Mucosa of stomach (tissue), 1 donor: Measurements from ENCODE around the gene PRADC1.

Experiments
- H3K27me3 ChIP-seq: one replicate; pipeline ENCODE4 v1.7.0; 2013; ENCODE audit warnings: mild to moderate bottlenecking, low read length; ENCODE audit not compliant: control insufficient read depth, insufficient read depth
- H3K36me3 ChIP-seq: one replicate; pipeline ENCODE4 v1.7.0; 2013; ENCODE audit warnings: low read length; ENCODE audit not compliant: control insufficient read depth, insufficient read depth
- H3K4me1 ChIP-seq: one replicate; pipeline ENCODE4 v1.7.0; 2013; ENCODE audit warnings: mild to moderate bottlenecking, low read length; ENCODE audit not compliant: control insufficient read depth, insufficient read depth
- H3K4me3 ChIP-seq: one replicate; pipeline ENCODE4 v1.7.0; 2013; ENCODE audit warnings: low read length
- H3K9ac ChIP-seq: one replicate; pipeline ENCODE4 v1.7.0; 2013; ENCODE audit warnings: mild to moderate bottlenecking, low read length, moderate library complexity
- H3K9me3 ChIP-seq: one replicate; pipeline ENCODE4 v1.7.0; 2013; ENCODE audit warnings: mild to moderate bottlenecking, low read length, moderate library complexity; ENCODE audit not compliant: control insufficient read depth
- donor health status: Pancreatic carcinoma.

PRADC1 gene

DNA sequence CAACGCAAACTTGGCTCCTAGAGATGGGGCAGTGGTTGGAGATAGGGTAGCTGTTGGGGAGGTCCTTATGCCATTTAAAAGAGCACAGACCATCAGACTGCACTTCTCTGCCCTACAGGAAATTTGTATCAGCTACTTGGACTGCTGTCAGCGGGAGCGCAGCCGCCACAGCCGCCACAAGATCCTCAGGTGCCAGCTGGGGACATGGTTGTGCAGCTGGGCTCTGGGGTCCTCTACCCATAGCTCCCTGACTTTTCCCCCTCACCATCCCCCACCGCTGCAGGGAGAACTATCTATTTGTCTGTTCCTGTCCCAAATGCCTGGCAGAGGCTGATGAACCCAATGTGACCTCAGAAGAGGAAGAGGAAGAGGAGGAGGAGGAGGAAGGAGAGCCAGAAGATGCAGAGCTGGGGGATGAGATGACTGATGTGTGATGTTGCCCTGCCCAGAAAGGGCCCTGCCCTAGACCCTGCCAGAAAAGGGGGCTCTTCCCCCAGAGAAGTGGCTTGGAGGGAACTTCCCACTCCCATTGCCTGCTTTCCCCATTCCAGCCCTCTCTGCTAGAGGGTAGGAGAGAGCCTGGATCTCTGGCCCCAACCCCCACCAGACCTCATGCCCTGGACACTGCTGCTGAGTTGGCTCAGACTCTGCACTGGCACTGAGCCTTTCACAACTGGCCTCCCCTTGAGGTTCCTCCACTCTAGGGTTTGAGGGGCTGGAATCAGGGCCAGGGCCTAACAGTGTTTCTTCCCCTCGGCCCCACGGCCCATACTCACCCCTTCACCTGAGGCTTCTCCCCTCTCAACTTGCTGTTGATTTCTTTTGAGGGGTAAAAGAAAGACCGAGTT is 7.3 kb downstream of the PRADC1 start:
- Histone ChIP-seq H3K4me1 (no peaks in the 10 kb centered on the region), H3K9ac (no peak overlapping the region), H3K4me3 (no peak overlapping the region), H3K36me3 (peaks cover 15% of the 10 kb centered on the region), H3K9me3 (no peaks in the 10 kb centered on the region), H3K27me3 (no peaks in the 10 kb centered on the region)

DNA sequence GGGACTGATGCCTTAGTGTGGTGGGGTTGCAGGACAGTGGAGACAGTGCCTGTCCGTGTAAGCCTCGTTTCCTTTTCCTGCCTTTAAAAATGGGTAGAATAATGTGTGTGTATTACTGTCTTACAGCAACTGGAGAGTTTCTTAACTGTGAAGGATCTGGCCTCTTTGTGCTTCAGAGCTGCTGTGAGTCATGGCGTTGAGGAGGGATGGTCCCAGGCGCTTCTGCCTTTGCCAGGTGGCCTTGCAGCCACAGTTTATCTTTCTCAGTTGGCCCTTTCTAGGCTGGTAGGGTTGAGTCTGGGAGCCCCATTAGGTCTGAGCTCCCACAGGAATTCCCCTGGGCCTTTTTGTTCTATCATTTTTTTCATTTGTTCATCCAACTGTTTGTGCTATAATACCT is 9.2 kb downstream of the PRADC1 start:
- no peaks in the 10 kb centered on the region for H3K27me3 ChIP-seq

DNA sequence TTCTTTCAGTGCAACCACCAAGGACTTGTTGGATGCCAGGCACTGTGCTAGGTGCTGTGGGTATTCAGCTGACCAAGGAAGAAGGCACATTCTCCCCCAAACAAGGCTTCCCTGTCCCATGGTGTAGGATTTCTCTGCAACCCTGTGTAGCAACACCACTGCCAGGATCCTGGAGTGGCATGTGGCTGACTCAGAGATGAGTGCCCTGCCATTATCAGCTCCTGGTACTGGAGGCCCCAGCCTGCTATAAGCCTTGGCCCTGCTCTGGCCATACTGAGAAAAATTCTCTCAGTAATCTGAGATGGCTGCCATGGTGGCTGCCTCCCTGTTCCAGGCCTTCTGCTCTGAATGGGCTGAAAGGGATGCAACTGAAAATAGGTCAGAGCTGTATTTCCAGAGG is 14.7 kb downstream of the PRADC1 start:
- no peak overlapping the region for H3K4me3 ChIP-seq
- peaks cover 6% of the 10 kb centered on the region for H3K36me3 ChIP-seq
- no peak overlapping the region for H3K9ac ChIP-seq
- H3K9me3 ChIP-seq: no peaks in the 10 kb centered on the region
- H3K4me1 ChIP-seq: peaks cover 7% of the 10 kb centered on the region
- no peaks in the 10 kb centered on the region for H3K27me3 ChIP-seq

More for the DNA sequence above, 9.2 kb downstream of the PRADC1 start:
- no peak overlapping the region for H3K9ac ChIP-seq
- H3K9me3 ChIP-seq: no peaks in the 10 kb centered on the region
- H3K4me3 ChIP-seq: no peak overlapping the region
- peaks cover 15% of the 10 kb centered on the region for H3K36me3 ChIP-seq
- no peaks in the 10 kb centered on the region for H3K4me1 ChIP-seq

DNA sequence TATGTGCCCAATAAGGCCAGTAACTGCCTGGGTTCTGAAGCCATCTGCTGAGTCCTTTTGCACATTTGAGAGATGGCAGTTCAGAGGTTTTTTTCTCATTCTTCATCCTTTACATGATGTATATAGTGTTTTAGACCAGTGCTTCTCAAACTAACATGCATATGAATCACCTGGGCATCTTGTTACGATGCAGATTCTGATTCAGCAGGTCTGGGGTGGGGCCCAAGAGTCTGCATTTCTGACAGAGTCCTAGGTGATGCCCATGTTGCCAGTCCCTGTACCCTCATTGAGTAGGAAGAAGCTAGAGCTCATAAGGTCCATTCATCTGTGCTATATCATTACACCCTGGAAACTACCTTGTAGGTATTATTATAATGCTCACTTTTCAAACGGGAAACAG is 15.2 kb downstream of the PRADC1 start:
- Histone ChIP-seq H3K9me3 (no peaks in the 10 kb centered on the region), H3K36me3 (peaks cover 6% of the 10 kb centered on the region), H3K4me1 (peaks cover 8% of the 10 kb centered on the region), H3K9ac (no peak overlapping the region), H3K27me3 (no peaks in the 10 kb centered on the region), H3K4me3 (no peak overlapping the region)

DNA sequence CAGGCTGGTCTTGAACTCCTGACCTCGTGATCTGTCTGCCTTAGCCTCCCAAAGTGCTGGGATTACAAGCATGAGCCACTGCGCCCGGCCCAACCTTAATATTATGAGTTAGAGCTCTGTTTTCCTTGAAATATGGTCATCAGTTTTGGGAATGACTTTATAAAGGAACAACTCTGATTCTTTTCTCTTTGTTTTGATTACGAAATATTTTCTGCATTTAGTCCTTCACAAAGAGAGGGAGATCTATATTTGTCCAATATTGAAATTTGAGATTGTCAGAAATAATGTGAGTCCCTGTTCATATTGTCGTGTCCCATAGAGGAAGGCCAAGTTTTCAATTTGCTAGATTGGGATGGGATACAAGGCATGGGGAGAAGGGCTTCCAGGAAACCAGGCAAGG is 15.9 kb downstream of the PRADC1 start:
- no peaks in the 10 kb centered on the region for H3K9me3 ChIP-seq
- H3K4me1 ChIP-seq: peaks cover 8% of the 10 kb centered on the region
- H3K4me3 ChIP-seq: no peak overlapping the region
- no peaks in the 10 kb centered on the region for H3K27me3 ChIP-seq
- H3K36me3 ChIP-seq: peaks cover 4% of the 10 kb centered on the region
- H3K9ac ChIP-seq: no peak overlapping the region

DNA sequence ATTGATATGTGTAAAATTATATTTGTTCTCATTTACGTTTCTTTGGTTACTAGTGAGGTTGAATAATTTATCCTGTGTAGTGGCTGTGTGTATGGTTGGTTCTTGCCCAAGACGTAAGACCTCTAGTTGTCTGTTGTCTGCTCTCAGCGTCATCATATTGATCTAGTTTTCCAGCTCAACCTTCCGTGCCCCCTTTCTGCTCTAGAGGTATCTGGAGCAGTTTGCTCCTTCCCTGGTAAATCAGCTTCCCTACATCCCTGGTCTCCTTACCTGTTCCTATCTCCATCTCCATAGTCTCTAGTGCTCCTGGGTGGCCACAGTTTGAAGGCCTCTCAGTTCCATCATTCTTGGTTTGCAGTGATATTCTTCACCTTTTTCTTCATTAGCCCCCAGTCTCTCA is 17.8 kb downstream of the PRADC1 start:
- Histone ChIP-seq H3K9me3 (no peaks in the 10 kb centered on the region), H3K4me3 (no peak overlapping the region), H3K27me3 (no peaks in the 10 kb centered on the region), H3K4me1 (peaks cover 8% of the 10 kb centered on the region), H3K9ac (no peak overlapping the region), H3K36me3 (no peaks in the 10 kb centered on the region)

DNA sequence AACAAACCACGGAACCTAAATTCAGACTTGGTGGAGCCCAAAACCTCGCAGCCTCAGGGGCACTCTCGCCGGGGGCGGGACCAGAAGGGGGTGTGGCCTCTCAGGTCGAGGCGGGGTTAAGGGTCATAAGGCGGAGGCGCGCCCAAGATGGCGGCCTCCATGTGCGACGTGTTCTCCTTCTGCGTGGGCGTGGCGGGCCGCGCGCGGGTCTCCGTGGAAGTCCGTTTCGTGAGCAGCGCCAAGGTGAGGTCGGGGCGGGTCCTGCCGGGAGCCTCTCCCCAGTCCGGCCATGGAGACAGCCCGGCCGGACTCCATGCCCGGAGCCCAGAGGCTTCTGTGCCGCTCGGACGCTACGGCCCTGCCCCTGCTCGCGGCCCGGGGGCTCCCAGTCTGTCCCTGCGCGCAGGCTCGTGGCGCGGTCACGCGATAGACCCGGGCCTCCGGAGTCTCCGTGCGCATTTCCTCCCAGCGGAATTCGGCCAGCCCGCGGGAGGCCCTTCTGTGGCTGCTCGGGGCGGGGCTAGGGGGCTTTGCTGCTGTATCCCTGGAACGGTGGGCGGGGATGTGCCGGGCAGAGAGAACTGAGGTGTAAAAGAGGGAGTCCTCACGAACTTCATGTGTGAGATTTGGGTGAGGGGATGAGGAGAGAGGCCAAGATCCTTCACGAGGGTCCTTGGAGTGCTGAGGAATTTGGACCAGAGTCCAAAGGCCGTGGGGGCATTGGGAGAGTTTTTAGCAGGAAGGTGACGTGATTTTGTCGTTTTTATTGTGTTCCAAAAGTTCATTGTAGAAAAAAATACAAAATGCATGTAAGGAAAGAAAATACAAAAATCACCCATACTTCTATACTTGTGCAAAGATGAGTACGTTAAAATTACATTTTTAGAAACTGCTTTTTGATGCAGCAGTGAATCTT is 18.7 kb downstream of the PRADC1 start, which contains the start of gene SMYD5:
Gene SMYD5, plus strand, starts transcription at position 126 of the 916 bp plus-strand sequence. Its CDS starts 22 bp downstream, at position 148.
- peak within 1 kb of the TSS; percentile 68 for H3K4me3 ChIP-seq
- H3K27me3 ChIP-seq: no peaks in the 10 kb centered on the region
- no peaks in the 10 kb centered on the region for H3K9me3 ChIP-seq
- H3K9ac ChIP-seq: peak within 1 kb of the TSS; percentile 75
- H3K4me1 ChIP-seq: peaks cover 8% of the 10 kb centered on the region
- no peaks in the 10 kb centered on the region for H3K36me3 ChIP-seq

DNA sequence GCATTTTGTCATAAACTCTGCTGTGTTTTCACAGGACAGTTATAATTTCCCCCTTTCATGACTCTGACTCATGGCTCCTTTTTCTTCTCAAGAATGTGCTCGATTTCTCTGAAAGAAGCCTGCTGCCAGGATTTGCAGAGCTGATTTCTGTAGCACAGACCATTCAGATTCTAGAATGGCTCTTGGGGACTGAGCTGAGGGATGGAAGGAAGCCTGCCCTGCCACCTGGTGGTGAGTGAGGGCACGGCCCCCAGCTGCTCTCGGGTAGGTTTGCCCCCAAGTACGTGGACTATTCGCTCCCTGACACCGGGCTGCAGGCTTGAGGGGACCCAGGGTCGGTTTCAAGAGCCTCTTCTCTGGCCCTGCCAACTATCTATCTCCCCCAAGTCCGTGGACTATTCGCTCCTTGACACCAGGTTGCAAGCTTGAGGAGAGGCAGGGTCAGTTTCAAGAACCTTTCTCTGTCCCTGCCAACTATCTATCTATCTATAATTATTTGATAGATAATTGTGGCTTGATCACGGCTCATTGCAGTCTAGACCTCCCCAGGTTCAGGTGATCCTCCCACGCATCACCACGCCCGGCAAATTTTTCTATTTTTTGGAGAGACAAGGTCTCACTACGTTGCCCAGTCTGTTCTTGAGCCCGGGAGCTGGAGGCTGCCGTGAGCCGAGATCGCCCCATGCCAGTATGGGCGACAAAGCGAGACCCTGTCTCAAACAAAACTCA is 20.4 kb downstream of the PRADC1 start:
- Histone ChIP-seq H3K9me3 (no peaks in the 10 kb centered on the region), H3K27me3 (no peaks in the 10 kb centered on the region), H3K4me1 (peaks cover 8% of the 10 kb centered on the region), H3K36me3 (no peaks in the 10 kb centered on the region), H3K4me3 (no peak overlapping the region), H3K9ac (no peak overlapping the region)

DNA sequence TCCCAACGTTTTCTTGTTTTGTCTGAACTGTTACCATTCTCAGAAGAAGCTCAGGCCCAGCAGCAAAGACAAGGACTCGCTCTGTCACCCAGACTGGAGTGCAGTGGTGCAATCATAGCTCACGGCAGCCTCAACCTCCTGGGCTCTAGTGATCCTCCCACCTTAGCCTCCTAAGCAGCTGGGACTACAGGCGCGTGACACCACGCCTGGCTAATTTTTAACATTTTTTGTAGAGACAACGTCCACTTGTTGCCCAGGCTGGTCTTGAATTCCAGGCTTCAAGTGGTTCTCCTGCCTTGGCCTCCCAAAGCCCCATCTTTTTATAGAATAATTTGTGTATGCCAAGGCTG is 21.0 kb downstream of the PRADC1 start:
- Histone ChIP-seq H3K27me3 (no peaks in the 10 kb centered on the region), H3K9me3 (no peaks in the 10 kb centered on the region), H3K4me1 (peaks cover 8% of the 10 kb centered on the region), H3K4me3 (no peak overlapping the region), H3K36me3 (no peaks in the 10 kb centered on the region), H3K9ac (no peak overlapping the region)

DNA sequence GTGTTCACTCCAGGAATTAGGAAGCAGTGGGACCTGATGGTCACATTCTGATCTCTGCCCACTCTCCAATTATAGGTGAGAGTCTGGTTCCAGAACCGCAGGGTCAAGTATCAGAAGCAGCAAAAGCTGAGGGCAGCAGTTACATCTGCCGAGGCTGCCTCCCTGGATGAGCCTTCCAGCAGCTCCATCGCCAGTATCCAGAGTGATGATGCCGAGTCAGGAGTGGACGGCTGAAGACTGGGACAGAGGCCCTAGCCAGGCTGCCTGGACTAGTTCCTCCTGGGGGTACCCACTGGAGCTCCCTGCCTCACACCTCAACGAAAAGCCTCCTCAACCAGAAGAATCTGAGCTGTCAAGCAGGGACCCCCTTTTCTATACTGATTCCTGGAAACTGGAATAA is 22.3 kb downstream of the PRADC1 start:
- no peak overlapping the region for H3K4me3 ChIP-seq
- H3K4me1 ChIP-seq: peaks cover 8% of the 10 kb centered on the region
- H3K27me3 ChIP-seq: no peaks in the 10 kb centered on the region
- H3K9me3 ChIP-seq: no peaks in the 10 kb centered on the region
- H3K9ac ChIP-seq: no peak overlapping the region
- no peaks in the 10 kb centered on the region for H3K36me3 ChIP-seq

DNA sequence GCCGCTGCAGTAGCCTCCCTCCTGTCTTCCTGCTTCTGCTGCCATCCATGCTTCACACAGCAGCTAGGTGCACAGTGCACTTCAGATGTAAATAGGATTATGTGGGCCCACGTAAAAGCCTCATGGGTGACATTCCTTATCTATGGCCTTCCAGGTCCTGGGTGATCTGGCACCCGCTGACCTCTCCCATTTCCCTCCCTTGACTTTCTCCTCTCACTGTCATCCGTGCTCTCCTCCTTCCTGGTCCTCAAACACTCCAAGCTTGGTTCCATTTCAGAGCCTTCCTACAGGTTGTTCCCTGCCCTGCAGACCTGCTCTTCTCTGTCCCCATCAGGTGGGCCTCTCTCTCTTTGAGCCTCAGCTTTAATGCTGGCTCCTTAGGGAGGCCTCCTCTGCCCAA is 23.0 kb downstream of the PRADC1 start:
- H3K36me3 ChIP-seq: no peaks in the 10 kb centered on the region
- peaks cover 8% of the 10 kb centered on the region for H3K4me1 ChIP-seq
- no peak overlapping the region for H3K9ac ChIP-seq
- H3K4me3 ChIP-seq: no peak overlapping the region
- no peaks in the 10 kb centered on the region for H3K9me3 ChIP-seq
- H3K27me3 ChIP-seq: peaks cover 2% of the 10 kb centered on the region
